GM12874 (cell line): Measurements from ENCODE around the gene EPHA5.

Experiments
- CTCF ChIP-seq: IDR thresholded peaks from 2 replicates; pipeline ENCODE4 v1.5.1; 2011; ENCODE audit warnings: low read depth, mild to moderate bottlenecking, control low read depth, low read length, moderate library complexity; ENCODE audit not compliant: insufficient read depth

The EPHA5 gene

GRCh38 chr4:65589331-65589730 is 81.0 kb downstream of the EPHA5 start:
- TF ChIP-seq CTCF: no peak

GRCh38 chr4:65580551-65580950 is 89.7 kb downstream of the EPHA5 start:
- TF ChIP-seq CTCF: no peak

- TF ChIP-seq CTCF: no peak
Observed at GRCh38 chr4:65566473-65566872, 103.8 kb downstream of the EPHA5 start.

- TF ChIP-seq CTCF: no peak
Observed at GRCh38 chr4:65561164-65561563, 109.1 kb downstream of the EPHA5 start.

- no peak for TF ChIP-seq CTCF
Observed at GRCh38 chr4:65559270-65559669, 111.0 kb downstream of the EPHA5 start.

- no peak for TF ChIP-seq CTCF
Observed at GRCh38 chr4:65552057-65552456, 118.2 kb downstream of the EPHA5 start.

GRCh38 chr4:65550500-65550899 is 119.8 kb downstream of the EPHA5 start:
- no peak for TF ChIP-seq CTCF
